Ishikawa (cell line): Measurements from ENCODE around the gene HMX2.

ENCODE experiments used
- CEBPB ChIP-seq: IDR thresholded peaks from 2 replicates; pipeline ENCODE4 v1.6.1; 2012
- CREB1 ChIP-seq: IDR thresholded peaks from 2 replicates; pipeline ENCODE4 v1.6.1; 2012; ENCODE audit warnings: low read depth
- EGR1 ChIP-seq: IDR thresholded peaks from 2 replicates; pipeline ENCODE4 v1.6.1; 2012
- EP300 ChIP-seq: IDR thresholded peaks from 2 replicates; pipeline ENCODE4 v1.6.1; 2012; ENCODE audit warnings: borderline replicate concordance
- FOXM1 ChIP-seq: IDR thresholded peaks from 2 replicates; pipeline ENCODE4 v1.6.1; 2012; ENCODE audit warnings: low read depth, borderline replicate concordance
- MAX ChIP-seq: IDR thresholded peaks from 2 replicates; pipeline ENCODE4 v1.6.1; 2012
- NFIC ChIP-seq: IDR thresholded peaks from 2 replicates; pipeline ENCODE4 v1.6.1; 2012
- RAD21 ChIP-seq: IDR thresholded peaks from 2 replicates; pipeline ENCODE4 v1.6.1; 2012; ENCODE audit warnings: low read depth
- TAF1 ChIP-seq: IDR thresholded peaks from 2 replicates; pipeline ENCODE4 v1.6.1; 2012; ENCODE audit warnings: low read depth, mild to moderate bottlenecking
- TCF12 ChIP-seq: IDR thresholded peaks from 2 replicates; pipeline ENCODE4 v1.6.1; 2012; ENCODE audit warnings: low read depth
- TEAD4 ChIP-seq: IDR thresholded peaks from 2 replicates; pipeline ENCODE4 v1.6.1; 2012
- USF1 ChIP-seq: IDR thresholded peaks from 2 replicates; pipeline ENCODE4 v1.6.1; 2012
- YY1 ChIP-seq: IDR thresholded peaks from 2 replicates; pipeline ENCODE4 v1.6.1; 2012; ENCODE audit warnings: low read depth
- ZBTB7A ChIP-seq: IDR thresholded peaks from 2 replicates; pipeline ENCODE4 v1.6.1; 2012; ENCODE audit warnings: low read depth
- TF ChIP-seq, protein P1 (sequence below): IDR thresholded peaks from 2 replicates; pipeline ENCODE4 v1.6.1; 2012; ENCODE audit warnings: low read depth, mild to moderate bottlenecking

HMX2 gene

DNA sequence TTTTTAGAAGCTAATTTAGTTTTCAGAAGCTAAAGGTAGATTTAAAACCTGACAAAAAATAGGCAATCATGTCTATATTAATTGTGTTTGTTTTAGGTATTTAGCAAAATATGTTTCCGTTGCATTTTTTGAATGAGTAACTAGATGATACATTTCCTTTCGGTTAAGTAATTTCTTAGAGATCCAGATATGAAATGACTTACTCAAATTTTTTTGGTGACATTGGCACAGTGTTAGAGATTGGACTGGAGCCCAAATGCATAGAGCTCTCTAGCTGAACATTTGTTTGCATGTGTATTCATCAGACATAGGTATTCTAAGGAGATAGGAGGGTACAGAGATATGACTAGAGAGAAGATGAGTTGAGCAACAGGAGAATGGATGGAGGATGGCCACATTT lies 8.1 kb downstream of the HMX2 start:
- TF ChIP-seq NFIC (no peak), YY1 (no peak), MAX (no peak), ZBTB7A (no peak), USF1 (no peak), RAD21 (no peak), TEAD4 (no peak), EGR1 (no peak), CEBPB (no peak)
- TF ChIP-seq, protein P1, sequence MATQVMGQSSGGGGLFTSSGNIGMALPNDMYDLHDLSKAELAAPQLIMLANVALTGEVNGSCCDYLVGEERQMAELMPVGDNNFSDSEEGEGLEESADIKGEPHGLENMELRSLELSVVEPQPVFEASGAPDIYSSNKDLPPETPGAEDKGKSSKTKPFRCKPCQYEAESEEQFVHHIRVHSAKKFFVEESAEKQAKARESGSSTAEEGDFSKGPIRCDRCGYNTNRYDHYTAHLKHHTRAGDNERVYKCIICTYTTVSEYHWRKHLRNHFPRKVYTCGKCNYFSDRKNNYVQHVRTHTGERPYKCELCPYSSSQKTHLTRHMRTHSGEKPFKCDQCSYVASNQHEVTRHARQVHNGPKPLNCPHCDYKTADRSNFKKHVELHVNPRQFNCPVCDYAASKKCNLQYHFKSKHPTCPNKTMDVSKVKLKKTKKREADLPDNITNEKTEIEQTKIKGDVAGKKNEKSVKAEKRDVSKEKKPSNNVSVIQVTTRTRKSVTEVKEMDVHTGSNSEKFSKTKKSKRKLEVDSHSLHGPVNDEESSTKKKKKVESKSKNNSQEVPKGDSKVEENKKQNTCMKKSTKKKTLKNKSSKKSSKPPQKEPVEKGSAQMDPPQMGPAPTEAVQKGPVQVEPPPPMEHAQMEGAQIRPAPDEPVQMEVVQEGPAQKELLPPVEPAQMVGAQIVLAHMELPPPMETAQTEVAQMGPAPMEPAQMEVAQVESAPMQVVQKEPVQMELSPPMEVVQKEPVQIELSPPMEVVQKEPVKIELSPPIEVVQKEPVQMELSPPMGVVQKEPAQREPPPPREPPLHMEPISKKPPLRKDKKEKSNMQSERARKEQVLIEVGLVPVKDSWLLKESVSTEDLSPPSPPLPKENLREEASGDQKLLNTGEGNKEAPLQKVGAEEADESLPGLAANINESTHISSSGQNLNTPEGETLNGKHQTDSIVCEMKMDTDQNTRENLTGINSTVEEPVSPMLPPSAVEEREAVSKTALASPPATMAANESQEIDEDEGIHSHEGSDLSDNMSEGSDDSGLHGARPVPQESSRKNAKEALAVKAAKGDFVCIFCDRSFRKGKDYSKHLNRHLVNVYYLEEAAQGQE, result no peak

DNA sequence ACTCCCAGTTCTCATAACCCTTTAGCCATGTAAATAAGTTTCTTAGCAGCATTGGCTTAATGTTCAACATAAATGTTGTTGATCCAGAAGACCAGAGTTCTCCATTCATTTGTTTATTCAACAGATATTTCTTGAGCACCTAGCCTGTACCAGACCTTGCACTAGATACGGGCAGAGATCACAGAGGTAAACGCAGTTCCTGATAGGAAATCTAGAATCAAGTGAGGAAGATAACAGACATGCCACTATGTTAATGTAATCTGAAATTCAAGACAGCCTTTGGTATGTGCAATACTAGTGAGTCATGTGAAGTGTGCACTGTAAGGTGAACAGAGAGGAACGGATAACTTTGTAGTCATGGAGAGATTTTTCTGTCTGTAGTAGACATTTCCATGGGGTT lies 9.3 kb downstream of the HMX2 start:
- no peak for TF ChIP-seq TEAD4
- no peak for TF ChIP-seq NFIC
- no peak for TF ChIP-seq CEBPB
- TF ChIP-seq CREB1, result no peak
- no peak for TF ChIP-seq EP300
- TF ChIP-seq RAD21, result no peak
- no peak for TF ChIP-seq MAX
- TF ChIP-seq EGR1, result no peak
- TF ChIP-seq TAF1, result no peak
- no peak for TF ChIP-seq TCF12

DNA sequence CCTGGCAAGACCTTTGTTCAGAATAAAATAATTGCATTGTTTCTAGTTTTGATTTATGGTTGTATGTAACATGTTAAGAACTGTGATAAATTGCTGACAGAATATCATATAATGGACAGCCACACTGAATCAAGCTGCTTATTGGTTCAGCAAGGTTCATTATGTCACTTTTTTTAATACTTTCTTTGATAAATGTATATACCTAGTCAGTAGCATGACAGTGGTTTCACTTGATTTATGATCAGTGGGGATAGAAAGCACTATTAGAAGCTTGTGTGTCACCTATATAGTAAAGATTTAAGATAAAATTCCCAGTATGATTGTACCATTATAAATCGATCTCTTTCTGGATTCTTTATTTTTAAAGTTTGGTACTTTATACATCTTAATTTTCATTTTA lies 10.7 kb downstream of the HMX2 start:
- no peak for TF ChIP-seq CREB1
- TF ChIP-seq ZBTB7A, result no peak
- no peak for TF ChIP-seq FOXM1
- no peak for TF ChIP-seq TAF1
- TF ChIP-seq CEBPB, result no peak

- TF ChIP-seq, protein P1, result no peak
- TF ChIP-seq TCF12 (no peak), USF1 (no peak), ZBTB7A (no peak), CEBPB (no peak), FOXM1 (no peak), EP300 (no peak), CREB1 (no peak), NFIC (no peak), MAX (no peak), TAF1 (no peak)
Measured at GRCh38 chr10:123160311-123160980, 12.5 kb downstream of the HMX2 start.

- TF ChIP-seq MAX, result no peak
- TF ChIP-seq TAF1, result no peak
- no peak for TF ChIP-seq EP300
- no peak for TF ChIP-seq EGR1
- TF ChIP-seq CEBPB, result no peak
- no peak for TF ChIP-seq FOXM1
- no peak for TF ChIP-seq YY1
- TF ChIP-seq CREB1, result no peak
- TF ChIP-seq USF1, result no peak
Measured at GRCh38 chr10:123164319-123164718, 16.4 kb downstream of the HMX2 start.

DNA sequence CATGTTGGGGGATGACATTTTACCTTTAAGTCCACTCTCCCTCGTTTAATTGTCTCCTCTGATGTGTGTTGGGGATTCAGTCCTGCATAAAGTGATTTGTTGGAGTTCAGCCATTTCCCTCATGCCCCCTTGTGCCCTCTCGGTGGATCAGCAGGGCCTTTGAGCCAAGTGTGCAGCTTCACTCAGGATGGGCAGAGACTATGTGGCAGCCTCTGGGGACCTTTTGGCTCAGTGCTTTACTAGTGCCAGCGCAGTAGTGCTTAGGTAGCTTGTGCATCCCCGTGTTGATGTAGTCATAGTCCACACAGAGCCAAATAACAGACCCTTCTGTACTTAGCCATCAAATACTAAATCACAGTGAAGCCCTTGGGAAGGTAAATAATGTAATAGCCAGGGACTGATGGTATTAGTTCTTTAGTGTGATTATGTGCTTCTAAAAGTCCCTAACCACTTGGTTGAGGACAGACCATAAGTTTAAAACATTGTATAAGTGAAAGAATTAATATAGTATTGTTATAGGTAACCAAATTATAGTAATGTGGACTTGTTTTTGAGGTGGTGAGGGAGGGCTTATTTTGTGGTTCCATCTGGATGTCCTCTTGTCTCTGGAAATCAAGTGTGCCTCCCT lies 17.6 kb downstream of the HMX2 start:
- TF ChIP-seq FOXM1, result no peak
- no peak for TF ChIP-seq EP300
- no peak for TF ChIP-seq YY1
- no peak for TF ChIP-seq TAF1
